ENCODE data around the gene GOLGA5.

GRCh38 chr14:92832137-92832700, 38.1 kb downstream of the GOLGA5 start:
- TF ChIP-seq POLR2AphosphoS5 (IDR thresholded peaks at IDR 0.05; ENCODE audit: low read depth, low read length) (no peak), REST (IDR thresholded peaks at IDR 0.05; ENCODE audit: insufficient read depth in 1 of 2, low read depth in 2 of 2, low read length in 1 of 2) (no peak), SIN3A (IDR thresholded peaks at IDR 0.05; ENCODE audit: borderline replicate concordance, insufficient read depth, low read depth, low read length) (no peak), CTCF (IDR thresholded peaks at IDR 0.05) (no peak), TCF7L2 (IDR thresholded peaks at IDR 0.05; ENCODE audit: low read depth, low read length) (no peak)
